B cell (primary cell): ENCODE data around the gene ERC1. TPM values are rescaled to one million over a fixed set of nuclear protein-coding genes. Genes with fewer than 3 reads are reported as not detected.

Experiments
- ATAC-seq: fragments of 200-7000 bp; cut with Tn5 transposase; one replicate; pipeline ENCODE4 v1.10.0; 2021; ENCODE audit warnings: low read depth, mild to moderate bottlenecking, moderate number of reproducible peaks, moderate library complexity
- CTCF ChIA-PET: fragments of 350-600 bp; sonication (Branson Sonifier 250); formaldehyde crosslinking; loops from one replicate; lab custom pipeline; 2021; ENCODE audit warnings: antibody characterized with exemption, inconsistent platforms; lab: Charles Lee
- POLR2A ChIA-PET: fragments of 350-600 bp; sonication (Branson Sonifier 250); formaldehyde crosslinking; loops from one replicate; lab custom pipeline; 2021; ENCODE audit warnings: antibody characterized with exemption; lab: Charles Lee
- DNase-seq: peaks from one replicate; pipeline ENCODE4 v3.0.0; 2013
- H2AFZ ChIP-seq: 2 replicates; pipeline ENCODE4 v1.6.1; 2012; ENCODE audit warnings: mild to moderate bottlenecking, low read depth, low read length; ENCODE audit not compliant: insufficient read depth, poor library complexity, severe bottlenecking
- H3K27ac ChIP-seq, 2 donors: 1 replicate in 1 of 2; 2 replicates in 1 of 2; pipeline ENCODE4 v1.5.1; 2012 to 2013; ENCODE audit warnings: low read length in 2 of 2, mild to moderate bottlenecking in 2 of 2, moderate library complexity in 1 of 2
- H3K27me3 ChIP-seq, 4 experiments: fragments of 200-600 bp in 1 of 4; sonication (generic) in 1 of 4; replicated peaks in 1 of 4; 1 replicate in 2 of 4; 2 replicates in 2 of 4; pipeline versions ENCODE4 v1.6.1 to v1.7.0; 2013 to 2016; ENCODE audit warnings: low read length in 3 of 4, mild to moderate bottlenecking in 2 of 4, mixed read lengths in 1 of 4, moderate library complexity in 1 of 4; ENCODE audit not compliant: insufficient read depth in 4 of 4, control insufficient read depth in 3 of 4; ENCODE audit errors: control extremely low read depth in 1 of 4
- H3K36me3 ChIP-seq, 2 experiments: replicated peaks in 1 of 2; 1 replicate in 1 of 2; 2 replicates in 1 of 2; pipeline versions ENCODE4 v1.6.1 to v1.7.1; 2013; ENCODE audit warnings: low read length in 1 of 2; ENCODE audit not compliant: insufficient read depth in 2 of 2, control insufficient read depth in 1 of 2; ENCODE audit errors: control extremely low read depth in 1 of 2, extremely low read depth in 1 of 2
- H3K4me1 ChIP-seq, 2 donors: fragments of 200-600 bp in 1 of 2; sonication (generic) in 1 of 2; 1 replicate in 1 of 2; 2 replicates in 1 of 2; pipeline versions ENCODE4 v1.5.1 to v1.6.1; 2013 to 2017; ENCODE audit warnings: low read length in 2 of 2; ENCODE audit not compliant: control insufficient read depth in 2 of 2, insufficient read depth in 2 of 2
- H3K4me2 ChIP-seq: replicated peaks from 2 replicates; pipeline ENCODE3; 2012; ENCODE audit warnings: mild to moderate bottlenecking, low read depth, low read length; ENCODE audit not compliant: poor library complexity, severe bottlenecking
- H3K4me3 ChIP-seq, 5 experiments: fragments of 200-600 bp in 1 of 5; sonication (generic) in 1 of 5; 1 replicate in 3 of 5; 2 replicates in 2 of 5; pipeline versions ENCODE4 v1.5.1 to v1.7.0; 2011 to 2016; ENCODE audit warnings: low read length in 4 of 5, mild to moderate bottlenecking in 4 of 5, low read depth in 2 of 5, control low read depth in 1 of 5, moderate library complexity in 1 of 5; ENCODE audit not compliant: insufficient read depth in 1 of 5; ENCODE audit errors: control extremely low read depth in 1 of 5, extremely low read depth in 1 of 5
- H3K79me2 ChIP-seq: fragments of 200-600 bp; sonication (generic); one replicate; pipeline ENCODE4 v1.6.0; 2016; ENCODE audit warnings: low read length; ENCODE audit not compliant: control insufficient read depth, insufficient read depth
- H3K9ac ChIP-seq: fragments of 200-600 bp; sonication (generic); 2 replicates; pipeline ENCODE4 v1.6.1; 2017; ENCODE audit warnings: mild to moderate bottlenecking, low read length, moderate library complexity
- H3K9me3 ChIP-seq, 3 donors: one replicate each; pipeline versions ENCODE4 v1.6.1 to v1.7.1; 2013; ENCODE audit warnings: low read length in 2 of 3; ENCODE audit not compliant: control insufficient read depth in 2 of 3, insufficient read depth in 1 of 3; ENCODE audit errors: control extremely low read depth in 1 of 3
- H4K20me1 ChIP-seq: 2 replicates; pipeline ENCODE4 v1.6.0; 2012; ENCODE audit warnings: mild to moderate bottlenecking, low read length; ENCODE audit not compliant: insufficient read depth, control insufficient read depth, poor library complexity, severe bottlenecking
- H3K27ac Mint-ChIP-seq: one replicate; pipeline ENCODE4 v1.8.0; 2021; ENCODE audit warnings: mixed read lengths
- H3K27me3 Mint-ChIP-seq: one replicate; pipeline ENCODE4 v1.8.0; 2021; ENCODE audit warnings: mixed read lengths
- H3K4me1 Mint-ChIP-seq: one replicate; pipeline ENCODE4 v1.8.0; 2021; ENCODE audit warnings: mixed read lengths
- H3K4me3 Mint-ChIP-seq: one replicate; pipeline ENCODE4 v1.8.0; 2021; ENCODE audit warnings: mixed read lengths
- H3K9me3 Mint-ChIP-seq: one replicate; pipeline ENCODE4 v1.8.0; 2022; ENCODE audit warnings: mixed read lengths; ENCODE audit not compliant: insufficient read depth
- CTCF ChIP-seq: fragments of 200-600 bp; IDR thresholded peaks from one replicate; pipeline ENCODE4 v1.8.0; 2022; ENCODE audit warnings: antibody characterized with exemption, mild to moderate bottlenecking
- EZH2 ChIP-seq: IDR thresholded peaks from 2 replicates; pipeline ENCODE4 v1.6.1; 2012; ENCODE audit warnings: borderline replicate concordance, low read depth, mild to moderate bottlenecking, moderate library complexity, low read length; ENCODE audit not compliant: insufficient read depth, poor library complexity, severe bottlenecking
- WGBS: methylation state at CpG from one replicate; pipeline ENCODE4 v1.1.5; 2013; ENCODE audit warnings: missing lambda C conversion rate; ENCODE audit not compliant: insufficient coverage; 5-methylcytosine and 5-hydroxymethylcytosine counted together
- intact Hi-C: fragments of 100-400 bp; cut with micrococcal nuclease; formaldehyde crosslinking; loops from one replicate; pipeline ENCODE4 v1.10.0; 2022
- polyA plus RNA-seq: library from polyadenylated mRNA; depleted of rRNA; stranded (reverse); fragments of >200 nt; gene quantifications from 2 replicates; pipeline ENCODE4 v1.2.3, GENCODE V29; 2012
- total RNA-seq, 2 donors: library from RNA; stranded (reverse); fragments of 120-200 nt in 1 of 2; gene quantifications; 1 replicate in 1 of 2; 2 replicates in 1 of 2; pipeline versions ENCODE4 v1.2.3 to v1.2.4, GENCODE V29; 2013 to 2022

Gene ERC1
- total and polyA plus RNA-seq, 2 donors (not counting 1 experiment from before 2014, with no cell fraction given): 4.0 to 77.6 TPM

GRCh38 chr12:1528791-1529190 is 537.8 kb downstream of the ERC1 start:
- Histone ChIP-seq H3K79me2 (no peaks in the 10 kb centered on the region), H3K4me2 (no peak overlapping the region), H3K36me3 (no peaks in the 10 kb centered on the region), H3K9me3 (peaks cover 0 to 11% (median 0%) of the 10 kb centered on the region in 3 donors), H2AFZ (no peak overlapping the region), H3K27me3 (peaks cover 0 to 55% (median 34%) of the 10 kb centered on the region in 4 experiments), H3K4me1 (peaks cover 34 to 36% of the 10 kb centered on the region in 2 donors), H3K4me3 (no peak overlapping the region), H4K20me1 (no peaks in the 10 kb centered on the region), H3K9ac (no peak overlapping the region), H3K27ac (no peak overlapping the region)
- TF ChIP-seq EZH2: no peak
- no peak for TF ChIP-seq CTCF
- CTCF ChIA-PET: no interaction called here
- Mint-ChIP-seq H3K9me3 (no peaks in the 10 kb centered on the region), H3K4me3 (peak overlapping the region; percentile 89), H3K4me1 (peaks cover 37% of the 10 kb centered on the region), H3K27me3 (peaks cover 59% of the 10 kb centered on the region), H3K27ac (no peak overlapping the region)
- intact Hi-C loops: no loop called here
- no peak for ATAC-seq
- no peak for DNase-seq
- POLR2A ChIA-PET: no interaction called here
- WGBS: 100% methylated on average over 2 of the region's 3 CpGs

- H3K9me3 Mint-ChIP-seq: no peaks in the 10 kb centered on the region
- H3K27ac ChIP-seq: no peak overlapping the region
- H3K79me2 ChIP-seq: no peaks in the 10 kb centered on the region
- DNase-seq (no peak), ATAC-seq (no peak)
- peak overlapping the region; percentile 87 for H3K4me2 ChIP-seq
- H2AFZ ChIP-seq: peak overlapping the region; percentile 54
- H3K4me1 ChIP-seq: peaks cover 37 to 40% of the 10 kb centered on the region in 2 donors
- peak overlapping the region; percentile 89 for H3K4me3 Mint-ChIP-seq
- H3K9ac ChIP-seq: peak overlapping the region; percentile 45
- H3K27me3 Mint-ChIP-seq: peaks cover 58% of the 10 kb centered on the region
- peaks cover 41% of the 10 kb centered on the region for H3K4me1 Mint-ChIP-seq
- intact Hi-C loops: no loop called here
- no peak overlapping the region for H3K27ac Mint-ChIP-seq
- H3K27me3 ChIP-seq: peaks cover 0 to 59% (median 31%) of the 10 kb centered on the region in 4 experiments
- H3K4me3 ChIP-seq: peak overlapping the region in 3 of 5 experiments; percentile 8 to 55 (median 39)
- CTCF ChIA-PET: no interaction called here
- H3K9me3 ChIP-seq: peaks cover 0 to 11% (median 0%) of the 10 kb centered on the region in 3 donors
- TF ChIP-seq CTCF (no peak), EZH2 (no peak)
- H3K36me3 ChIP-seq: no peaks in the 10 kb centered on the region
- H4K20me1 ChIP-seq: no peaks in the 10 kb centered on the region
- 47% methylated on average over 8 of the region's 11 CpGs for WGBS
- POLR2A ChIA-PET: no interaction called here
These were observed 538.3 kb downstream of the ERC1 start for GRCh38 chr12:1529228-1529861.
